GM12874 (cell line): ENCODE data around the gene TACR2.

Experiments used
- TF ChIP-seq, protein P1 (sequence below): IDR thresholded peaks from 2 replicates; pipeline ENCODE4 v1.5.1; 2011; ENCODE audit warnings: low read depth, mild to moderate bottlenecking, control low read depth, low read length, moderate library complexity; ENCODE audit not compliant: insufficient read depth

Gene TACR2

DNA sequence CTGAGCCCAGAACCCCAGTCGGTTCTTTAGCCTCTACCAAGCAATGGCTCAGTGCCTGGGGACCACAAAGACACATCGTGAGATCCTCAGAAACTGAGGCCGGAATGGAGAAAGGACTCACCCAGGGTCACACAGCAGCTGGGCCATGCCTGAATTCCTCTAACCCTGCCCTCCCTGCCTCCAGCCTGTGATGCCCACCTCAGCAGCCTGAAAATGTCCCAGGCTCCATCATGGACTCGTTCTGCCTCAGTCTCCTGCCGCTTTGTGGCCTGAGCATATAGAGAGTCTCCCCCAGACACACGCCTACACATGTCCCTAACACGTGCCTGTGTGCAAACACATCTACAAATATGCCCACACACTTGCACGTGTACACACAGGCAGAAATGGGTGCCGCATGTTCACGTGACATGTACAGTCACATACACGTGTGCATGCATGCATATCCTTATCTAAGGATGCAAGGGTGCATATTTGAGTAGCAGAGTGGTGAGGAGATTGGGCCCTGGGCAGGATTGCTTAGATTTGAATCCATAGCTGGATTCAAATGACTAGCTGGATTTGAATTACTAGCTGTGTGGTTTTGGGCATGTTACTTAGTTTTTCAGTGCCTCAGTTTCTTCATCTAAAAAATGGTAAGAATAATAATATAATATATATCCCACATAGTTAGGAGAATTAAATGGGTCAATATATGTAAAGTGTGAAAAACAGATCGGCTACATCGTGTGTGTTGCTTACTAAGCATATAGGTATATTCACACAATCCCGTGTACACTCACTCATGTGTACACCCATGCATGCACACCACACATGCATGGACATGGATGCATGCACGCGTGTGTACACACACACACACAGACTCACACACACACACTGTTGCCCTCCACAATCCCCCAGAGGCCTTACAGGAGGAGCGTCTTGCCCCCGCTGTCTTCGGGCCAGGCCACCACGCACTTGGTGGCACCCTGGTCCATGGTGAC lies 2.4 kb downstream of the TACR2 start:
- TF ChIP-seq, protein P1, sequence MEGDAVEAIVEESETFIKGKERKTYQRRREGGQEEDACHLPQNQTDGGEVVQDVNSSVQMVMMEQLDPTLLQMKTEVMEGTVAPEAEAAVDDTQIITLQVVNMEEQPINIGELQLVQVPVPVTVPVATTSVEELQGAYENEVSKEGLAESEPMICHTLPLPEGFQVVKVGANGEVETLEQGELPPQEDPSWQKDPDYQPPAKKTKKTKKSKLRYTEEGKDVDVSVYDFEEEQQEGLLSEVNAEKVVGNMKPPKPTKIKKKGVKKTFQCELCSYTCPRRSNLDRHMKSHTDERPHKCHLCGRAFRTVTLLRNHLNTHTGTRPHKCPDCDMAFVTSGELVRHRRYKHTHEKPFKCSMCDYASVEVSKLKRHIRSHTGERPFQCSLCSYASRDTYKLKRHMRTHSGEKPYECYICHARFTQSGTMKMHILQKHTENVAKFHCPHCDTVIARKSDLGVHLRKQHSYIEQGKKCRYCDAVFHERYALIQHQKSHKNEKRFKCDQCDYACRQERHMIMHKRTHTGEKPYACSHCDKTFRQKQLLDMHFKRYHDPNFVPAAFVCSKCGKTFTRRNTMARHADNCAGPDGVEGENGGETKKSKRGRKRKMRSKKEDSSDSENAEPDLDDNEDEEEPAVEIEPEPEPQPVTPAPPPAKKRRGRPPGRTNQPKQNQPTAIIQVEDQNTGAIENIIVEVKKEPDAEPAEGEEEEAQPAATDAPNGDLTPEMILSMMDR = no peak

DNA sequence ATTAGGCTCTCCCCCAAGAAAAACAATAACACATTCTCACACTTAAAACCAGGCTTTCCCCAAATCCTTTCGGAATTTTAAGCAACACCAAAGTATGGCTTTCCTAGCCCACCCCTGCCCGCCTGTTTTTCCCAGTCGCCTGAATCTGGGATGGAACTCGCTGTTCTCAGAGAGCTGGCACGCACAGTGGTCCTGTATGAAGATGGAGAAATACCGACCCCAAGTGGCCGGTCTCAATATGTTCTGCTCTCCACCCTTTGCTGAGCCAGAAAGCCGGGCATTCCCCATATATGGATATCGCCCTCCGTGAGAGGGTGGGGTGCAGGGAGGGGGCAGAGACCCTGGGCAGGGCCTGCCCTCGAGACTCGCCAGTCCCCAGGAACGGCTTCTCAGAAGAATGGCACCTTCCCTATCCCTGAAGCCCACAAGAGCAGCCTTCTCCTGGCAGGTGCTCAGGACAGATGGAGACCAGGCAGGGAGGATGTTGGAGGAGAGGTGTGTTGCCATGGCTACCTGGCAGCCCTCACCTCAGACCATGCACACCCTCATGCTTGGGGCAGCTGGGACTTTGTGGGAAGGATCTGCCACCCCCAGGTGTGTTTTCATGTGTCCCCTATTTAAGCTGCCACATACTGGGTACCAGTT lies 3.4 kb downstream of the TACR2 start:
- TF ChIP-seq, protein P1 = peak; percentile 70

DNA sequence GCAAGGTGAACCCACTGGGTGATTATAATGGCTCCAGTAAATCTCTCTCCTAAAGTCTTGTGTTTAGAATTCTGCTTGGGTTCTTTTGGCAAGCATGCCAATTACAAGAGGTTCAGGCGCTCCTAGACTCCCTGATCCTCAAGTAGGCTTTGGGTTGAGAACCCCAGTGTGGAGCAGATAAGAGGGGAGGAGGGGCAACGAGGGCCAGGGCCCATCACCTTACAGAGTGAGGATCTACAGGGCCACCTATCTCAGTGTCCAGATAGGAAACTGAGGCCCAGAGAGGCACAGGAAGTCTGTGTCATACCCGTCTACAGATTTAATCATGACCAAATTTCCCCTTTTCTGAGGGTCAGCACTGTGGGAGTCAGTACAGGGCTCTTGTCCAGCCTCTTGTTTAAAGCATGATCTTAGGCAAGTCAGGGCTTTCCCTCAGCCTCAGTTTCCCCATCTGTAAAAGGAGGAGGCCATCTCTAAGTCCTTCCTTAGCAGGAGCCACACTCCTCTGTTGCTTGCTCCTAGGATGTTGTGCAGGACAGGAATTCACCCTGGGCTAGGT lies 4.4 kb downstream of the TACR2 start:
- TF ChIP-seq, protein P1 = no peak

DNA sequence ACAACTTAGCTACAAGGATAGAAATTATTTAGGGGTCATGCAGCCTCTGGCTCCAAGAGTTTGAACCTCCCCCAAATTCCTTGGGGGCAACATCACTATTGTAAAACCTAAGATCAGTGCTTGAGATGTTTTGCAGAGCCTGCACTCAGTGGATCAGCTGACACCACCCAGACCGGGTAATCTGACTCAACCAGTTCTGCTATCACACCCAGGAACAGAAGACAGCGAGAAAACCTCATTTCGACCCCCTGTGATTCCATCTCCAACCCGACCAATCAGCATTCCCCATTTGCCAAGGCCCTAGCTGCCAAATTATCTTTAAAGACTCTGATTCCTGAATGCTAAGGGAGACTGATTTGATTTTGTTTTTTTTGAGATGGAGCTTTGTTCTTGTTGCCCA lies 5.2 kb downstream of the TACR2 start:
- TF ChIP-seq, protein P1 = no peak

DNA sequence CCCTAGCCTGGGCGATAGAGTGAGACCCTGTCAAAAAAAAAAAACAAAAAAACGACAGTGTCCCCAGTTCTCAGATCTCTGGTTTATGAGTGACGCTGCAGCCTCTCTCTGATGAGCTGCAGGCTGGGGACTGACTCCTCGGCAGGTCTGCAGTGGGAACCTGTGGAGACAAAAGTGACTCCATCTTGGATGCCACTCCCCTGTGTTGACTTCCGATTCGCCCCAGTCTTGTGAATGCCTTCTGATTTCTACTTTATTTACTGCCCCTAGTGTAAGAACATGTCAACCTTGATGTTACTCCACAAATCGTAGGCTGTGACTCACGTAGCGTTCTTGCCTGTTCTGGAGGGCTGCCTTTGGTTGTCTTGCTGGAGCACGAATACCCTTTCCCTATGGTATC lies 6.2 kb downstream of the TACR2 start:
- TF ChIP-seq, protein P1 = no peak

DNA sequence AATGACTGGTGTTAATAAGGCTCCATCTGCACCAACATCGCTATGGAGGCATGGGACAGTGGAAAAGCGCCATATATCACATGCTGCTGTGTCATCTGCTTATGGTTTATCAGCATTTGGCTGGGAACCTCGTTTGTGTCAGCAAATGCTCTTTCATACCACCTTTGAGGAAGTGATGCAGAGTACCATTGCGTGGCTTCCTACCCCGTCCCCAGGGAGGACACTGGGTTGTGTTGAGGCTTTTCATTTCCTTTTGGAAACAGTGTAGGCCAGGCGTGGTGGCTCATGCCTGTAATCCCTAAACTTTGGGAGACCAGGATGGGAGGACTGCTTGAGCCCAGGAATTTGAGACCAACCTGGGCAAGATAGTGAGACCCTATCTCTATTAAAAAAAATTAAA lies 6.8 kb downstream of the TACR2 start:
- TF ChIP-seq, protein P1 = no peak

DNA sequence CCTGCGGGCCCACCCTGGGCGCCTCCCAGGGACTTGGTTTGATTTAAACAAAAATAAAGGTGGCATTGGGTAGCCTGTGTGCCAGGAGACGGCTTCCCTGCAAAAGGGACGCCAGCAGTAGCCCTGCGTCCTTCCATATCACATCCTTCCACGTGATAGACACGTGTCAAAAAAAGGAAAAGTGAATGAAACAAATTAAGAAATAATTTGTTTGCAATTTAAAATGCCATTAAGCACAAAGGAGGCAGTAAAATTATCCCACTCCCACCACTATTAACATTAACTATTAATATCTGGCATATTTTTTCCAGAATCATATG lies 7.6 kb downstream of the TACR2 start:
- TF ChIP-seq, protein P1 = no peak
